ENCODE measurements around the gene GOLM1.

GOLM1 gene

DNA sequence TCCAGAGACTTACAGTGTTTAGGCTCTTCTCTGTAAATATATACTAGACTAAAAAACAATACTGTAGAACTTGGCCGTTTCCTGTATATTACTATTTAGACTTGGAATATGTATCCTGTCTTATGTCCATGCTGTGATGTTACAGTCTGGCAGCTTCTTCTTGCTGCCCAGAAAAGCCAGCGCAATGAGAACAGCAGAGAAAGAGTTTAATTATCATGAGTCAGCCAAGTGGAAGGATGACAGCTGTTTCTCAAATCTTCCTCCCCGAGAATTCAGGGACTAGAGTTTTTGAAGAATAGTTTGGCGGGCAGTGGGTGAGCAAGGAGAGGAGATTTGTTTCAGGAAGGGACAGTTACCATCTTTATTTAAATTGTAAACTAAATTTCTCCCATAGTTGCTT lies 120.9 kb downstream of the GOLM1 start:
- DNase-seq (ENCODE audit: low read depth), result no peak
